ENCODE data around the gene NPEPPS. TPM values are rescaled to one million over a fixed set of nuclear protein-coding genes. Genes with fewer than 3 reads are reported as not detected.

NPEPPS gene
- total and polyA plus RNA-seq, 12 donors, result 37.9 to 187 (median 97.2) TPM

GRCh38 chr17:47628014-47628566 is 97.2 kb downstream of the NPEPPS start:
- H3K27ac ChIP-seq, result no peak overlapping the region
- DNase-seq, result no peak
- peaks cover 0 to 17% of the 10 kb centered on the region in 2 donors for H3K36me3 ChIP-seq (replicated peaks in 1 of 2)
- H3K4me1 ChIP-seq (replicated peaks in 1 of 2), result peaks cover 0 to under 1% of the 10 kb centered on the region in 2 donors
- H3K4me3 ChIP-seq, result no peak overlapping the region
- WGBS, 4 donors, result 94 to 97% (median 96%) methylated on average over 8 of the region's 8 CpGs
- no peak for TF ChIP-seq POLR2A (IDR thresholded peaks at IDR 0.05)
- TF ChIP-seq, protein P1, sequence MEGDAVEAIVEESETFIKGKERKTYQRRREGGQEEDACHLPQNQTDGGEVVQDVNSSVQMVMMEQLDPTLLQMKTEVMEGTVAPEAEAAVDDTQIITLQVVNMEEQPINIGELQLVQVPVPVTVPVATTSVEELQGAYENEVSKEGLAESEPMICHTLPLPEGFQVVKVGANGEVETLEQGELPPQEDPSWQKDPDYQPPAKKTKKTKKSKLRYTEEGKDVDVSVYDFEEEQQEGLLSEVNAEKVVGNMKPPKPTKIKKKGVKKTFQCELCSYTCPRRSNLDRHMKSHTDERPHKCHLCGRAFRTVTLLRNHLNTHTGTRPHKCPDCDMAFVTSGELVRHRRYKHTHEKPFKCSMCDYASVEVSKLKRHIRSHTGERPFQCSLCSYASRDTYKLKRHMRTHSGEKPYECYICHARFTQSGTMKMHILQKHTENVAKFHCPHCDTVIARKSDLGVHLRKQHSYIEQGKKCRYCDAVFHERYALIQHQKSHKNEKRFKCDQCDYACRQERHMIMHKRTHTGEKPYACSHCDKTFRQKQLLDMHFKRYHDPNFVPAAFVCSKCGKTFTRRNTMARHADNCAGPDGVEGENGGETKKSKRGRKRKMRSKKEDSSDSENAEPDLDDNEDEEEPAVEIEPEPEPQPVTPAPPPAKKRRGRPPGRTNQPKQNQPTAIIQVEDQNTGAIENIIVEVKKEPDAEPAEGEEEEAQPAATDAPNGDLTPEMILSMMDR (IDR thresholded peaks at IDR 0.05), result no peak
- intact Hi-C loops (cut with DNase I), result no loop called here
- no peaks in the 10 kb centered on the region for H3K9me3 ChIP-seq (replicated peaks in 1 of 3)
- H3K27me3 ChIP-seq, result no peaks in the 10 kb centered on the region

DNA sequence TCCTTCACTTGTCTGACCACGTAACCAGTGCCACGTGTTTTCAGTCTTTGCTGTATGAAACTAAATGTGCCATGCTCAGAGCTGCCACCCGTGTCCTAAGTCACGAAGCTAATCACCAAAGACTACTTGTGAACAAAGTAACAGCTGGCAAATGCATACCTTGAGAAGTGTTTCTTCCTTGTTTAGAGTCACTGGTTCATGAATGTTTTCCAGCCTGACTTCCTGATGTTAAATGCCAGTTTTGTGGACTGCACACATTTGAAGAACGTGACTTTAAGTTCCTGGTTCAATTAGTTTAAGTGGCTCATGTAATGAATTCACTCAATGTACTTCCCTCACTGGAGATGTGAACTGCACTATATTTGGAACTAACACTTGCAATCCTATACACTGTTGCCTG is 98.9 kb downstream of the NPEPPS start:
- Histone ChIP-seq H3K9me3 (replicated peaks in 1 of 3) (no peaks in the 10 kb centered on the region), H3K27me3 (no peaks in the 10 kb centered on the region), H3K36me3 (replicated peaks in 1 of 2) (peaks cover 0 to 7% of the 10 kb centered on the region in 2 donors), H3K4me1 (replicated peaks in 1 of 2) (no peaks in the 10 kb centered on the region), H3K27ac (no peak overlapping the region), H3K4me3 (no peak overlapping the region)
- intact Hi-C loops (cut with DNase I), result no loop called here
- no peak for DNase-seq
- 83 to 94% (median 85%) methylated on average over 5 of the region's 5 CpGs for WGBS, 4 donors
- TF ChIP-seq, protein P1 (IDR thresholded peaks at IDR 0.05), result no peak
- no peak for TF ChIP-seq POLR2A (IDR thresholded peaks at IDR 0.05)

DNA sequence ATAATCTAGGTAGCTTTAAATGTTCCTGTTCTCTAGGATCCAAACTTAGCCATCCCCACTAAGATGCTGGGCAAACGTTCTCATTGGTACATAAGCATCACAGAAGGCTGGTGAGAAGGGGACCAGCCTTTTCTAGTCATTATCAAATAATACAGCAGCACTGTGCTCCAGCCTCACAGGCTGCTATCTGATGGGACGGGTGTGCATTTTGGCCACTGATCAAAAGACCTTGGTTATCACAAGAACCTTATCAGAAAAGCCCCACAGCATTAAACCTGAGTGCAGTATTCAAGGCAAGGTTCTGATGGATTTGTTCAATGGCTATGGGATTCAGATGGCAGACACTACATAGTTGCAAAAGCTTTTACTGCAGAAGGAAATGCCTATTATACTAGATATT is 99.7 kb downstream of the NPEPPS start:
- WGBS, 4 donors, result 42 to 67% (median 51%) methylated on average over 2 of the region's 2 CpGs
- Histone ChIP-seq H3K4me1 (replicated peaks in 1 of 2) (no peaks in the 10 kb centered on the region), H3K4me3 (no peak overlapping the region), H3K27me3 (no peaks in the 10 kb centered on the region), H3K36me3 (replicated peaks in 1 of 2) (no peaks in the 10 kb centered on the region), H3K27ac (no peak overlapping the region), H3K9me3 (replicated peaks in 1 of 3) (no peaks in the 10 kb centered on the region)
- intact Hi-C loops (cut with DNase I), result no loop called here
- no peak for DNase-seq
- TF ChIP-seq POLR2A (IDR thresholded peaks at IDR 0.05), result no peak
- TF ChIP-seq, protein P1 (IDR thresholded peaks at IDR 0.05), result no peak

GRCh38 chr17:47632991-47633390 is 102.1 kb downstream of the NPEPPS start:
- DNase-seq, result no peak
- H3K4me3 ChIP-seq, result no peak overlapping the region
- no peaks in the 10 kb centered on the region for H3K4me1 ChIP-seq (replicated peaks in 1 of 2)
- no peaks in the 10 kb centered on the region for H3K9me3 ChIP-seq (replicated peaks in 1 of 3)
- H3K27me3 ChIP-seq, result no peaks in the 10 kb centered on the region
- H3K27ac ChIP-seq, result no peak overlapping the region
- intact Hi-C loops (cut with DNase I), result no loop called here
- 88 to 96% (median 95%) methylated on average over 3 of the region's 3 CpGs for WGBS, 4 donors
- no peaks in the 10 kb centered on the region for H3K36me3 ChIP-seq (replicated peaks in 1 of 2)
- TF ChIP-seq, protein P1 (IDR thresholded peaks at IDR 0.05), result no peak
- TF ChIP-seq POLR2A (IDR thresholded peaks at IDR 0.05), result no peak
